GM19468 (cell line): Measurements from ENCODE around the gene INO80D.
"Not testable (repeated sequence)": the region's sequence is repeated elsewhere in the genome, so short reads cannot be mapped to it uniquely, and the experiment has no call there.

Source experiments
- ATAC-seq: cut with Tn5 transposase; IDR thresholded peaks from one replicate; pipeline ENCODE4 v1.9.1; 2021; ENCODE audit warnings: mild to moderate bottlenecking, moderate library complexity, moderate number of reproducible peaks; ENCODE audit not compliant: unreplicated experiment; ENCODE audit errors: extremely low read depth

Gene INO80D

GRCh38 chr2:206031950-206032567, 53.9 kb downstream of the INO80D start:
- no peak for ATAC-seq

DNA sequence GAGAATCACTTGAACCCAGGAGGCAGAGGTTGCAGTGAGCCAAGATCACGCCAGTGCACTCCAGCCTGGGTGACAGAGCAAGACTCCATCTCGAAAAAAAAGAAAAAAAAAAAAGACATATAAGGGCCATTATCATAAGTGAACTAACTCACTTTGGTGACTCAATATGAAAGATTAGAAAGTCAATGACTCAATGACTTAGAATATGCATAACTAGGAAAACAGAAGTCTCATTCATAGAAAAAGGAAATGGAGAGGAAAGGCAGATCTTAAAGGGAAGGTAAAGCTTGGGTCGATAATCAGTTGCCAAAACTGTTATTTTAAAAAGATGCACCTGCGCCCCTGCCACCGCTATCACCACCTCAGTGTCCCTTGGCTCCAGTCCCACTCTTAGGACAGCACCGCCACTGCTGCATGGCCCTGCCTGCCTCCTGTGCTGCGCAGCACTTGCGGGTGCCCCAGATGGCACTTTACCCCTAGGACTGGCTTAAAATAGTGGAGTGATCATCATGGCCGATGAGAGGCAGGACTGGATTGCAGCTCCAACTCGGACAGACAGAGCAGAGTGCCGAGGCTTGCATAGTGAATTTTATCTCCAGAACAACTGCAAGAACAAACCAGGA, 54.7 kb downstream of the INO80D start:
- peak; percentile 43 for ATAC-seq

DNA sequence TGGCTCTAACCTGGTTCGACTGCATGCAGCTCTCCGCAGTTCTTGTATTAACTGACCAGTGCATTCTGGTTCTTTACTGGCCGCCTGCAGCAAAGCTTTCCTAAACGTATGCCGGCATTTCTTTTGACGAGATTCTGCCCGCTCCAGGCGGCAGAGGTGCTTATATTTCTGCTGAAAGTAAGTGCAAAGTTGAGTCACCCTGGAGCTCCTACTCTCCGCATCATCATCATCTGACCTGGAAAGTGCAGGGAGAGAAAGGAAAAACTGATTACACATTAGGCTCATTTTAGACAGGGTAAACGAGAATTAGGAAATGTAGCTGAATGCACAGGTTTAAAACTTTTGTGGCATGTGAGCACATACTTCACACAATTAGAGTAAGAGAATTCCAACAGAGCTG, 57.9 kb downstream of the INO80D start:
- no peak for ATAC-seq

GRCh38 chr2:206023183-206023582, 62.8 kb downstream of the INO80D start:
- no peak for ATAC-seq

- no peak for ATAC-seq
These were observed 65.8 kb downstream of the INO80D start for GRCh38 chr2:206020171-206020570.

GRCh38 chr2:206015746-206016145, 70.2 kb downstream of the INO80D start:
- ATAC-seq = not testable (repeated sequence)

DNA sequence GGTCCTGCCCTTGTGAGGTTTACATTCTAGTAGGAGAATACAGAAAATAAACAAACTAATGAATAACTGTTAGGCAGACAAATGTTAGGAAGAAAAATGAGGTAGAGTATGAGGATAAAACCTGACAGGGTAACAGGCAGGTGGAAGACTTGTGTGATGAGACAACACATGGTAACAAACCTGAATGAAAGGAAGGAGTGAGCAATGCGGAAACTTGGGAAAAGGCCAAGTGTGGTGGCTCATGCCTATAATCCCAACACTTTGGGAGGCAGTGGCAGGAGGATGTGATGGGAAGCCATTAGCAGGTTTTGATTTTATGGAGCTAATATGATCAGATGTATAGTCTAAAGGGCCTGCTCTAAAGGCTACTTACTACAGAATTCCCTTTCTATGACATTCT, 74.2 kb downstream of the INO80D start:
- no peak for ATAC-seq

GRCh38 chr2:206011018-206011614, 74.9 kb downstream of the INO80D start:
- ATAC-seq = no peak

- ATAC-seq = no peak
These were observed 81.8 kb downstream of the INO80D start for GRCh38 chr2:206004004-206004693.

- no peak for ATAC-seq
These were observed 83.5 kb downstream of the INO80D start for GRCh38 chr2:206002440-206002839.

DNA sequence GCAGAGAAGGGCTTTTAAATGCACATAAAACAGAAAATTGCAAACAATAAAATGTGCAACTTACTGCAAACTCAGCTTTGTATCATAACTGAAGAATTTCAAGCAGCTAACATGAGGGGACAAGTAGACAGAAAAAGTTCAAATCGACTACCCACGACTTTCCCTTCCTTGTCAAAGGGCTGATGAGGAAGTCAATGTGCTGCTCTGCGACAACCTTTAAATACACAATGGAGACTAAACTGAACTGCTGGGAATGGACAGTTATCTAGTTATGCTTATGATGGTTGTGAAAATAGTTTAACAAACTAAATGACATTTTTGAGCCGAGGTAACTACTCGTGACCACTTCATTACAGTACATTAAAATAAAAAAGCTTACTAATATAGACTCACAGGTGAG, 84.1 kb downstream of the INO80D start:
- ATAC-seq = no peak

DNA sequence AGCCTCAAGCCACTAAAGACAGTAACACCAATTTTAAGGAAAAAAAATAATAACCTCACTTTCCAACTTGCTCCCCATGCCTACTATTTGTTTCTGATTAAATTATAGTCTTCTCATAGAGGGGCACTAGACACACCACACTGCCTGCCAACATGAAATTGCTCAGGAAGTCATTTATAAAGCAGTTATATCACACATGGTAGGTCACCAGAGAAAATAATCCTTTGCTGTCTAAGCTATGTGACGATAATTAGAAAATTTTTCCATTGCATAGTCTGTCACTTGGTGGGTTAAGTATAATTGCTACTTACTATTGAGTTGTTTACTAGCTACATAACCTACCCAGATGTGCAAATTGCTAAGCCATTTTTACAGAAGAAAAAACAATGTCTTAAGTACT, 85.2 kb downstream of the INO80D start:
- ATAC-seq = no peak

GRCh38 chr2:205998583-205998982, 87.4 kb downstream of the INO80D start:
- ATAC-seq = no peak

DNA sequence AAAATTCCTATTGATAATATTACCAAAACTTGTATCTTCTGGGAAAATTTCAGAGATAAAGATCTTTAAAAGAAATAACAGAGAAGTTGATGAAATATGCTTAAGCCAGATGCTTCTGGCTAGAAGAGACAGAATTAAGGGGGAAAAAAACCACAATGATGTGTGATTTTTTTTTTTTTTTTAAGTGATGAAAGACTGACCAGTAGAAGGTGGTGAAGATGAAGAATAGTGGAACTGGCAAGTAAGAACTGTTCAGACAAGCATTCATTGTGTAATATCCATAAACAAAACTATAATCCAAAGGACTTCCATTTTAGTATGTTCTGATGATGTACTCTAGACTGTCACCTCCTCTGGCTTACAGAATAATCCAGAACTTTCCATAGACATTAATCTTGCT, 89.8 kb downstream of the INO80D start:
- no peak for ATAC-seq

GRCh38 chr2:205995260-205995659, 90.7 kb downstream of the INO80D start:
- ATAC-seq = no peak

DNA sequence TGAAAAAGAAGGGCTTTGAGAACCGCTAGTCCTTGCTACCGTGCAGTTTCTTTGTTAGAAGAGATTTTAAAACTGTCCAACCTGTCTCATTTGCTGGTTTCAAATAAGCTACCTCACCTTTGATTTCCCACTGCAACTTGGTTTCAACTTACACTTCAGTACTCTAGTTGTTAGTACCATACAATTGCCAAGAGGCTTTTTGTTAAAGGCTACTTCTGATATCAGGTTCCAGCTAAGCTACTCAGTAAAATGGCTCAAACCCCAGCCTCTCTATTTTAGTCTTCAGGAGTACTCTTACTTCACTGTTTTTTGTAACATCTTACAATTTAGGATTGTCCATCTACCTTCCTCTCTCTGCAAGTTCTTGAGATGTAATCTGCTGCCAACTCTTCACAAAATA, 91.6 kb downstream of the INO80D start:
- ATAC-seq = no peak

GRCh38 chr2:205990104-205990503, 95.9 kb downstream of the INO80D start:
- no peak for ATAC-seq

- no peak for ATAC-seq
These were observed 96.5 kb downstream of the INO80D start for GRCh38 chr2:205989271-205990071.

- not testable (repeated sequence) for ATAC-seq
These were observed 97.3 kb downstream of the INO80D start for GRCh38 chr2:205988681-205989080.

GRCh38 chr2:205988274-205988673, 97.7 kb downstream of the INO80D start:
- no peak for ATAC-seq
